GM12878 (cell line): Measurements from ENCODE around the gene JADE2. TPM values are rescaled to one million over a fixed set of nuclear protein-coding genes. Genes with fewer than 3 reads are reported as not detected.

Experiments used
- ATAC-seq: fragments of 200-7000 bp; cut with Tn5 transposase; 3 replicates; pipeline ENCODE4 v1.9.1; 2020; ENCODE audit warnings: mild to moderate bottlenecking, moderate library complexity
- BruUV-seq: library from RNA; stranded (reverse); fragments of 400-500 nt; replicated peaks from 2 replicates; lab custom pipeline; 2021; lab: Mats Ljungman, UMichigan
- CTCF ChIA-PET: fragments of 300-600 bp; sonication (Branson Sonifier 250); formaldehyde crosslinking; extraction: SDS; loops from one replicate; lab custom pipeline; 2021; ENCODE audit warnings: inconsistent platforms; lab: Yijun Ruan, JAX
- POLR2A ChIA-PET: fragments of 350-600 bp; formaldehyde crosslinking; extraction: SDS; loops from one replicate; lab custom pipeline; 2021; ENCODE audit warnings: inconsistent platforms; lab: Charles Lee
- RAD21 ChIA-PET: fragments of 300-600 bp; sonication (Branson Sonifier 250); formaldehyde crosslinking; loops from one replicate; lab custom pipeline; 2023; ENCODE audit warnings: antibody characterized with exemption; ENCODE audit not compliant: unreplicated experiment; lab: Charles Lee
- SMC1A ChIA-PET: fragments of 300-600 bp; sonication (Branson Sonifier 250); formaldehyde crosslinking; loops from one replicate; lab custom pipeline; 2023; ENCODE audit not compliant: unreplicated experiment, uncharacterized antibody; lab: Charles Lee
- DNase-seq: peaks from one replicate; pipeline ENCODE4 v3.0.0-alpha.2; 2011; ENCODE audit warnings: low read depth, low spot score
- FAIRE-seq: peaks from 3 replicates; lab custom pipeline; 2011; peaks lifted over from hg19 to GRCh38; lab: Jason Lieb, UNC
- H2AFZ ChIP-seq: 2 replicates; pipeline ENCODE4 v1.6.0; 2011; ENCODE audit warnings: low read depth, low read length, control low read depth; ENCODE audit not compliant: control insufficient read depth
- H3K27ac ChIP-seq: 2 replicates; pipeline ENCODE4 v1.5.1; 2011; ENCODE audit warnings: control low read depth; ENCODE audit not compliant: control insufficient read depth, insufficient read depth
- H3K27me3 ChIP-seq, 2 experiments: replicated peaks in 1 of 2; 2 replicates each; pipeline versions ENCODE4 v1.6.0 to v1.6.1; 2011; ENCODE audit warnings: low read length in 1 of 2; ENCODE audit not compliant: control insufficient read depth in 2 of 2, insufficient read depth in 2 of 2
- H3K36me3 ChIP-seq, 2 experiments: 2 replicates each; pipeline ENCODE4 v1.5.1; 2011; ENCODE audit warnings: low read length in 1 of 2; ENCODE audit not compliant: control insufficient read depth in 2 of 2, insufficient read depth in 2 of 2
- H3K4me1 ChIP-seq: 2 replicates; pipeline ENCODE4 v1.6.1; 2011; ENCODE audit warnings: mild to moderate bottlenecking, low read length, moderate library complexity, mixed read lengths; ENCODE audit not compliant: control insufficient read depth, insufficient read depth
- H3K4me2 ChIP-seq: 2 replicates; pipeline ENCODE4 v1.6.0; 2011; ENCODE audit warnings: control low read depth; ENCODE audit not compliant: control insufficient read depth, insufficient read depth
- H3K4me3 ChIP-seq: fragments of 200-600 bp; sonication (generic); 2 replicates; pipeline ENCODE4 v1.5.1; 2016
- H3K79me2 ChIP-seq: 2 replicates; pipeline ENCODE4 v1.6.0; 2011; ENCODE audit warnings: low read length; ENCODE audit not compliant: control insufficient read depth, insufficient read depth
- H3K9ac ChIP-seq: 2 replicates; pipeline ENCODE4 v1.8.0; 2011; ENCODE audit warnings: low read length, control low read depth, mixed read lengths; ENCODE audit not compliant: control insufficient read depth, insufficient read depth
- H3K9me3 ChIP-seq: replicated peaks from 3 replicates; pipeline ENCODE4 v1.5.1; 2011; ENCODE audit warnings: mild to moderate bottlenecking, low read length; ENCODE audit not compliant: control insufficient read depth, insufficient read depth
- H4K20me1 ChIP-seq: 2 replicates; pipeline ENCODE4 v1.6.0; 2011; ENCODE audit not compliant: control insufficient read depth, insufficient read depth
- CBFB ChIP-seq: IDR thresholded peaks from 2 replicates; pipeline ENCODE4 v1.6.1; 2016; ENCODE audit warnings: antibody characterized with exemption, low read depth
- CEBPB ChIP-seq, 2 experiments: fragments of 150-350 bp in 1 of 2; IDR thresholded peaks; 2 replicates each; pipeline ENCODE4 v1.6.1; 2012 to 2014; ENCODE audit warnings: low read depth in 2 of 2, low read length in 2 of 2, borderline replicate concordance in 1 of 2, inconsistent platforms in 1 of 2
- CTCF ChIP-seq, 3 experiments: IDR thresholded peaks in 2 of 3; conservative IDR thresholded peaks in 1 of 3; 2 replicates each; pipeline ENCODE4 v1.5.1; 2011; ENCODE audit warnings: low read depth in 3 of 3, low read length in 3 of 3, mild to moderate bottlenecking in 3 of 3, control low read depth in 2 of 3, moderate library complexity in 2 of 3, inconsistent platforms in 1 of 3, mixed read lengths in 1 of 3; ENCODE audit not compliant: control insufficient read depth in 2 of 3, insufficient read depth in 1 of 3; ENCODE audit errors: extremely low read depth in 1 of 3
- EP300 ChIP-seq, 2 experiments: fragments of 150-350 bp in 1 of 2; IDR thresholded peaks; 2 replicates each; pipeline ENCODE4 v1.6.1; 2011 to 2012; ENCODE audit warnings: low read depth in 2 of 2, low read length in 2 of 2, borderline replicate concordance in 1 of 2, improper control_type of control experiment in 1 of 2, inconsistent platforms in 1 of 2; ENCODE audit not compliant: control insufficient read depth in 1 of 2
- ESRRA ChIP-seq: IDR thresholded peaks from 2 replicates; pipeline ENCODE4 v1.6.1; 2012; ENCODE audit warnings: mild to moderate bottlenecking, low read length, improper control_type of control experiment
- IRF4 ChIP-seq: IDR thresholded peaks from 2 replicates; pipeline ENCODE4 v1.6.1; 2011; ENCODE audit warnings: low read depth, low read length
- JUNB ChIP-seq: IDR thresholded peaks from 2 replicates; pipeline ENCODE4 v1.6.1; 2016; ENCODE audit warnings: antibody characterized with exemption, mild to moderate bottlenecking
- MTA2 ChIP-seq: fragments of 450-650 bp; IDR thresholded peaks from 2 replicates; pipeline ENCODE4 v1.6.1; 2016; ENCODE audit warnings: low read depth, mild to moderate bottlenecking, moderate library complexity
- NR2F1 ChIP-seq: fragments of 450-650 bp; conservative IDR thresholded peaks from 2 replicates; pipeline ENCODE4 v1.6.1; 2017; ENCODE audit warnings: mild to moderate bottlenecking
- PBX3 ChIP-seq: IDR thresholded peaks from 2 replicates; pipeline ENCODE4 v1.6.1; 2011; ENCODE audit warnings: mild to moderate bottlenecking, low read depth, low read length, moderate library complexity; ENCODE audit not compliant: insufficient replicate concordance
- RELB ChIP-seq: fragments of 450-650 bp; IDR thresholded peaks from 2 replicates; pipeline ENCODE4 v1.6.1; 2017; ENCODE audit warnings: low read depth, mild to moderate bottlenecking, moderate library complexity
- SIN3A ChIP-seq: IDR thresholded peaks from 2 replicates; pipeline ENCODE4 v1.6.1; 2012; ENCODE audit warnings: low read depth, low read length, improper control_type of control experiment
- SREBF2 ChIP-seq: IDR thresholded peaks from 2 replicates; pipeline ENCODE4 v1.6.1; 2012; ENCODE audit warnings: mild to moderate bottlenecking, low read length
- WGBS: methylation state at CpG from one replicate; pipeline ENCODE4 v1.1.6; 2016; ENCODE audit warnings: low lambda C conversion rate; ENCODE audit not compliant: insufficient replicate concordance, insufficient coverage; ENCODE audit errors: missing lambda C conversion rate; 5-methylcytosine and 5-hydroxymethylcytosine counted together
- in situ Hi-C: fragments of 300-500 bp; cut with MboI; formaldehyde crosslinking; loops from 9 replicates; pipeline ENCODE4 v1.14.3; 2018; ENCODE audit warnings: mixed read lengths
- intact Hi-C: fragments of 100-400 bp; cut with micrococcal nuclease; formaldehyde crosslinking; loops from one replicate; pipeline ENCODE4 v1.14.2; 2022; ENCODE audit not compliant: unreplicated experiment
- polyA plus RNA-seq, 11 experiments: library from polyadenylated mRNA; depleted of rRNA in 4 of 11; unstranded in 6 of 11; stranded (reverse) in 5 of 11; fragments of >200 nt; fragmentation: Nextera tagmentation in 4 of 11; fragmentation: Illumina TruSeq in 1 of 11; extraction: Ambion mirVana in 4 of 11; extraction: Trizol in 1 of 11; gene quantifications; 1 replicate in 1 of 11; 2 replicates in 10 of 11; pipeline versions ENCODE4 v1.2.1 to v1.2.3, GENCODE V29; 2011 to 2016; ENCODE audit warnings: inconsistent platforms in 2 of 11, missing spikeins in 2 of 11, low read depth in 1 of 11
- total RNA-seq, 4 experiments: library from RNA; depleted of rRNA in 3 of 4; stranded (reverse); fragments of >200 nt in 3 of 4; fragmentation: Illumina TruSeq in 1 of 4; extraction: Trizol in 1 of 4; gene quantifications; 2 replicates each; pipeline versions ENCODE4 v1.2.1 to v1.2.3, GENCODE V29; 2013 to 2021

JADE2 gene
- total and polyA plus RNA-seq, 10 of the 15 experiments (the other 5 are each of a cell fraction or from before 2014, with no cell fraction given) = 1.5 to 67.0 (median 22.4) TPM

- TF ChIP-seq NR2F1 (no peak), SIN3A (no peak), CBFB (no peak), RELB (no peak), EP300 (IDR thresholded peaks at IDR 0.05; ENCODE audit: borderline replicate concordance in 1 of 2, control insufficient read depth in 1 of 2, low read depth in 2 of 2, low read length in 2 of 2) (no peak), ESRRA (no peak)
- TF ChIP-seq, all 136 proteins: peak for 0
These were observed 47.3 kb downstream of the JADE2 start (continued) for GRCh38 chr5:134572811-134573210.

GRCh38 chr5:134574521-134574920 is 49.1 kb downstream of the JADE2 start:
- Histone ChIP-seq H3K79me2 (no peaks in the 10 kb centered on the region), H3K27me3 (no peaks in the 10 kb centered on the region), H4K20me1 (no peaks in the 10 kb centered on the region), H2AFZ (no peak overlapping the region), H3K9ac (no peak overlapping the region), H3K4me2 (no peak overlapping the region), H3K4me3 (no peak overlapping the region), H3K36me3 (peaks cover 31 to 68% of the 10 kb centered on the region in 2 experiments; a peak in 3 of 4 replicates), H3K4me1 (no peaks in the 10 kb centered on the region), H3K27ac (no peak overlapping the region), H3K9me3 (no peaks in the 10 kb centered on the region)
- in situ Hi-C loops (no loop called here), intact Hi-C loops (no loop called here)
- ATAC-seq (no peak), DNase-seq (no peak), FAIRE-seq (no peak)
- TSS peak; percentile 24 for BruUV-seq
- TF ChIP-seq MTA2 = no peak
- no peak for TF ChIP-seq SREBF2
- no peak for TF ChIP-seq CTCF (IDR thresholded peaks at IDR 0.05 in 2 of 3, conservative IDR thresholded peaks at IDR 0.05 in 1 of 3; ENCODE audit: control insufficient read depth in 2 of 3, extremely low read depth in 1 of 3, insufficient read depth in 1 of 3, low read depth in 3 of 3, low read length in 3 of 3)
- TF ChIP-seq IRF4 = no peak
- no peak for TF ChIP-seq JUNB
- TF ChIP-seq PBX3 = no peak
- no peak for TF ChIP-seq CEBPB (IDR thresholded peaks at IDR 0.05; ENCODE audit: borderline replicate concordance in 1 of 2, low read depth in 2 of 2, low read length in 2 of 2)
- POLR2A ChIA-PET = interaction anchor here (0.5 kb wide), 1 partner anchor 437 kb away, joined by 7 read pairs; no protein-coding TSS in a partner anchor
- SMC1A ChIA-PET = interaction anchor here (1.0 to 1.8 kb wide), 5 partner anchors 18 to 271 kb away, joined by 3 to 8 read pairs (median 3); no protein-coding TSS in a partner anchor
- CTCF ChIA-PET = interaction anchor here (1.2 to 1.7 kb wide), 5 partner anchors 29 to 271 kb away, joined by 3 to 8 read pairs (median 3); no protein-coding TSS in a partner anchor
- WGBS = 84% methylated on average over 4 of the region's 4 CpGs
- RAD21 ChIA-PET = interaction anchor here (1.1 kb wide), 1 partner anchor 163 kb away, joined by 3 read pairs; the partner anchor contains the start of gene CDKN2AIPNL
